Esophagus squamous epithelium (tissue), 4 donors: ENCODE data around the gene SPN.

Source experiments
- POLR2A ChIP-seq, 4 donors: fragments of 450-650 bp; IDR thresholded peaks; one replicate each; pipeline ENCODE4 v1.6.1; 2017; ENCODE audit warnings: antibody characterized with exemption in 4 of 4, mild to moderate bottlenecking in 4 of 4, moderate library complexity in 3 of 4
- TF ChIP-seq, protein P1 (sequence below), 6 experiments: fragments of 450-650 bp in 4 of 6; fragments of 200-600 bp in 2 of 6; sonication (generic) in 2 of 6; IDR thresholded peaks; one replicate each; pipeline ENCODE4 v1.5.1; 2016 to 2019; ENCODE audit warnings: antibody characterized with exemption in 6 of 6, mild to moderate bottlenecking in 4 of 6, moderate library complexity in 4 of 6

DNA sequence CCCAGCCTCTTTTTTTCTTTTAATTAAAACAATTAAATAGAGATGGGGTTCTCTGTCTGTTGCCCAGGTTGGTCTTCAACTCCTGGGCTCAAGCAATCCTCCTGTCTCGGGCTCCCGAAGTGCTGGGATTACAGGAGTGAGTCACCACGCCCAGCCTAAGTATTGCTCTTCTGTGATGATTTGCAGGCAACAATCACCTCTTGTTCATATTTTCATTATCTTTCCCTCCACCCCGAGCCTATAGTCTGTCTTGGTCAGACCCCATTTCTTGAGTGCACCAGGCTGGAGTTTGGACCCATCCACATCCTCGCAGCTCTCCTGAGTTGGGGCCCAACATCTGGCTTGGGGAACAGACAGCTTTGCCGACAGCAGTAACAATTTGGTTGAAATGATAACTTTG is 4.3 kb upstream of the SPN start:
- TF ChIP-seq, protein P1, sequence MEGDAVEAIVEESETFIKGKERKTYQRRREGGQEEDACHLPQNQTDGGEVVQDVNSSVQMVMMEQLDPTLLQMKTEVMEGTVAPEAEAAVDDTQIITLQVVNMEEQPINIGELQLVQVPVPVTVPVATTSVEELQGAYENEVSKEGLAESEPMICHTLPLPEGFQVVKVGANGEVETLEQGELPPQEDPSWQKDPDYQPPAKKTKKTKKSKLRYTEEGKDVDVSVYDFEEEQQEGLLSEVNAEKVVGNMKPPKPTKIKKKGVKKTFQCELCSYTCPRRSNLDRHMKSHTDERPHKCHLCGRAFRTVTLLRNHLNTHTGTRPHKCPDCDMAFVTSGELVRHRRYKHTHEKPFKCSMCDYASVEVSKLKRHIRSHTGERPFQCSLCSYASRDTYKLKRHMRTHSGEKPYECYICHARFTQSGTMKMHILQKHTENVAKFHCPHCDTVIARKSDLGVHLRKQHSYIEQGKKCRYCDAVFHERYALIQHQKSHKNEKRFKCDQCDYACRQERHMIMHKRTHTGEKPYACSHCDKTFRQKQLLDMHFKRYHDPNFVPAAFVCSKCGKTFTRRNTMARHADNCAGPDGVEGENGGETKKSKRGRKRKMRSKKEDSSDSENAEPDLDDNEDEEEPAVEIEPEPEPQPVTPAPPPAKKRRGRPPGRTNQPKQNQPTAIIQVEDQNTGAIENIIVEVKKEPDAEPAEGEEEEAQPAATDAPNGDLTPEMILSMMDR (IDR thresholded peaks at IDR 0.05): no peak
- no peak for TF ChIP-seq POLR2A (IDR thresholded peaks at IDR 0.05)
